HG03159 (cell line): Measurements from ENCODE around the gene RAB9B.

Experiments
- ATAC-seq: cut with Tn5 transposase; IDR thresholded peaks from one replicate; pipeline ENCODE4 v1.9.1; 2021; ENCODE audit warnings: mild to moderate bottlenecking, moderate library complexity; ENCODE audit not compliant: unreplicated experiment

RAB9B gene

DNA sequence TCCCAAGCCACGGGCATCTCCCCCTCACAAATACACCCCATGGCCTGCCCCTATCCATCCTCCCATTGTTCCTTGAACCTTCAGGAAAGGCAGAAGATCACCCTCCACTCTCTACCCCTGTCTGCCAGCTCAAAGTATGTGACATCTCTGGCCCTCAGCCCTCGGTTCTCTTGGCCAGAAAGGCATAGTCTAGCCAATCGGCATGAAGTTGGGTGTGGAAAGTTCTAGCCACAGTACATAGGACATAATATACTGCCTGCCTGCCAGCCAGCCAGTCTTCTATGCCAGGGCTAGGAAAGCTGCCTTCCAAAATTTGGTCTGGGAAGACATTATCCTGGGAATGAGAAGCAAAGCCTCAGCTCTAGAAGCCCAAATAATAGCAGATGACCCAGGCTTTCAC is 58.6 kb downstream of the RAB9B start:
- ATAC-seq: no peak
